ELR (cell line): ENCODE data around the gene ARRB1.

ENCODE experiments used
- DNase-seq: peaks from one replicate; pipeline ENCODE4 v3.0.0-alpha.2; 2015; ENCODE audit warnings: low read depth

ARRB1 gene

GRCh38 chr11:75219869-75220268 is 131.6 kb downstream of the ARRB1 start:
- DNase-seq: no peak

- no peak for DNase-seq
Measured at GRCh38 chr11:75214843-75215242, 136.6 kb downstream of the ARRB1 start.

GRCh38 chr11:75214411-75214821 is 137.0 kb downstream of the ARRB1 start:
- DNase-seq: peak; percentile 86
